Mesenchymal stem cell (in vitro differentiated cells and primary cell): ENCODE measurements around the gene PPP1R1C.

Source experiments
- DNase-seq: peaks from one replicate; pipeline ENCODE4 v3.0.0-alpha.2; 2013
- H2AFZ ChIP-seq: one replicate; pipeline ENCODE4 v1.6.1; 2013; ENCODE audit warnings: low read depth, mild to moderate bottlenecking, control low read depth, inconsistent platforms, low read length, moderate library complexity
- H2AK5ac ChIP-seq: 2 replicates; pipeline ENCODE4 v1.6.1; 2013; ENCODE audit warnings: low read length, moderate library complexity, mild to moderate bottlenecking, inconsistent platforms; ENCODE audit not compliant: severe bottlenecking
- H2BK120ac ChIP-seq: one replicate; pipeline ENCODE4 v1.6.1; 2013; ENCODE audit warnings: low read depth, mild to moderate bottlenecking, inconsistent platforms, low read length, moderate library complexity
- H2BK12ac ChIP-seq, 2 experiments: one replicate each; pipeline ENCODE4 v1.6.1; 2013; ENCODE audit warnings: inconsistent platforms in 2 of 2, low read length in 2 of 2, mild to moderate bottlenecking in 2 of 2, moderate library complexity in 2 of 2, control low read depth in 1 of 2
- H2BK15ac ChIP-seq: one replicate; pipeline ENCODE4 v1.6.1; 2013; ENCODE audit warnings: mild to moderate bottlenecking, low read depth, inconsistent platforms; ENCODE audit not compliant: poor library complexity, severe bottlenecking
- H2BK5ac ChIP-seq: 2 replicates; pipeline ENCODE4 v1.6.1; 2013; ENCODE audit warnings: low read depth, mild to moderate bottlenecking, low read length, control low read depth, inconsistent platforms; ENCODE audit not compliant: poor library complexity, severe bottlenecking
- H3K14ac ChIP-seq, 2 experiments: one replicate each; pipeline ENCODE4 v1.6.1; 2013; ENCODE audit warnings: inconsistent platforms in 2 of 2, low read length in 2 of 2, control low read depth in 1 of 2, mild to moderate bottlenecking in 1 of 2, moderate library complexity in 1 of 2
- H3K18ac ChIP-seq, 2 experiments: one replicate each; pipeline ENCODE4 v1.6.1; 2013; ENCODE audit warnings: inconsistent platforms in 2 of 2, low read length in 2 of 2, control low read depth in 1 of 2, low read depth in 1 of 2, mild to moderate bottlenecking in 1 of 2
- H3K23ac ChIP-seq, 2 experiments: one replicate each; pipeline ENCODE4 v1.6.1; 2013; ENCODE audit warnings: inconsistent platforms in 2 of 2, low read length in 2 of 2, mild to moderate bottlenecking in 2 of 2, moderate library complexity in 2 of 2, control low read depth in 1 of 2
- H3K27ac ChIP-seq: 2 replicates; pipeline ENCODE4 v1.5.1; 2013; ENCODE audit warnings: mild to moderate bottlenecking, moderate library complexity, low read length, control low read depth, inconsistent platforms; ENCODE audit not compliant: poor library complexity, severe bottlenecking
- H3K27me3 ChIP-seq, 2 experiments: 2 replicates each; pipeline versions ENCODE4 v1.6.1 to v1.7.0; 2013; ENCODE audit warnings: low read length in 2 of 2, mild to moderate bottlenecking in 2 of 2, moderate library complexity in 2 of 2, control low read depth in 1 of 2, inconsistent platforms in 1 of 2; ENCODE audit not compliant: control insufficient read depth in 1 of 2, insufficient read depth in 1 of 2
- H3K36me3 ChIP-seq, 2 experiments: 2 replicates each; pipeline versions ENCODE4 v1.6.1 to v1.7.0; 2013; ENCODE audit warnings: low read length in 2 of 2, control low read depth in 1 of 2, inconsistent platforms in 1 of 2, low read depth in 1 of 2, mild to moderate bottlenecking in 1 of 2; ENCODE audit not compliant: insufficient read depth in 2 of 2, control insufficient read depth in 1 of 2
- H3K4ac ChIP-seq, 2 experiments: one replicate each; pipeline ENCODE4 v1.6.1; 2013; ENCODE audit warnings: inconsistent platforms in 2 of 2, low read length in 2 of 2, mild to moderate bottlenecking in 2 of 2, moderate library complexity in 2 of 2, control low read depth in 1 of 2, low read depth in 1 of 2
- H3K4me1 ChIP-seq: 2 replicates; pipeline ENCODE4 v1.6.1; 2013; ENCODE audit warnings: low read depth, low read length, control low read depth; ENCODE audit not compliant: control insufficient read depth, insufficient read depth
- H3K4me2 ChIP-seq: 2 replicates; pipeline ENCODE4 v1.6.1; 2013; ENCODE audit warnings: low read length, mild to moderate bottlenecking, inconsistent platforms; ENCODE audit not compliant: poor library complexity, severe bottlenecking
- H3K4me3 ChIP-seq, 2 experiments: 2 replicates each; pipeline versions ENCODE4 v1.5.1 to v1.7.0; 2013; ENCODE audit warnings: low read length in 2 of 2, mild to moderate bottlenecking in 2 of 2, control low read depth in 1 of 2, low read depth in 1 of 2; ENCODE audit not compliant: insufficient read depth in 1 of 2
- H3K79me1 ChIP-seq: replicated peaks from 2 replicates; pipeline ENCODE4 v1.6.1; 2013; ENCODE audit warnings: mild to moderate bottlenecking, control low read depth, low read length, inconsistent platforms; ENCODE audit not compliant: poor library complexity, severe bottlenecking
- H3K9ac ChIP-seq: 2 replicates; pipeline ENCODE4 v1.7.0; 2013; ENCODE audit warnings: mild to moderate bottlenecking, low read length, moderate library complexity
- H3K9me3 ChIP-seq: 2 replicates; pipeline ENCODE4 v1.7.0; 2013; ENCODE audit warnings: mild to moderate bottlenecking, low read length; ENCODE audit not compliant: control insufficient read depth
- H4K8ac ChIP-seq: one replicate; pipeline ENCODE4 v1.6.1; 2013; ENCODE audit warnings: inconsistent platforms, mild to moderate bottlenecking, low read length, moderate library complexity
- H4K91ac ChIP-seq: one replicate; pipeline ENCODE4 v1.6.1; 2013; ENCODE audit warnings: mild to moderate bottlenecking, low read length, inconsistent platforms
- WGBS: methylation state at CpG from one replicate; pipeline ENCODE4 v1.1.7; 2013; ENCODE audit warnings: mixed read lengths; 5-methylcytosine and 5-hydroxymethylcytosine counted together

The PPP1R1C gene

GRCh38 chr2:182113334-182113733 is 127.7 kb downstream of the PPP1R1C start:
- no peak overlapping the region for H3K23ac ChIP-seq
- no peaks in the 10 kb centered on the region for H3K79me1 ChIP-seq
- H3K4me2 ChIP-seq, result no peak overlapping the region
- H3K27ac ChIP-seq, result no peak overlapping the region
- no peak overlapping the region for H3K14ac ChIP-seq
- DNase-seq, result no peak
- H3K9me3 ChIP-seq, result no peaks in the 10 kb centered on the region
- H2BK15ac ChIP-seq, result no peak overlapping the region
- H3K4me3 ChIP-seq, result no peak overlapping the region
- no peaks in the 10 kb centered on the region for H3K4me1 ChIP-seq
- no peak overlapping the region for H3K18ac ChIP-seq
- H4K8ac ChIP-seq, result no peak overlapping the region
- 76% methylated on average over 3 of the region's 3 CpGs for WGBS
- H2BK12ac ChIP-seq, result no peak overlapping the region
- H2BK5ac ChIP-seq, result no peak overlapping the region
- no peak overlapping the region for H2AK5ac ChIP-seq
- H3K4ac ChIP-seq, result no peak overlapping the region
- no peak overlapping the region for H3K9ac ChIP-seq
- H2BK120ac ChIP-seq, result no peak overlapping the region
- no peak overlapping the region for H2AFZ ChIP-seq
- H3K27me3 ChIP-seq, result no peaks in the 10 kb centered on the region
- no peaks in the 10 kb centered on the region for H3K36me3 ChIP-seq
- no peak overlapping the region for H4K91ac ChIP-seq

DNA sequence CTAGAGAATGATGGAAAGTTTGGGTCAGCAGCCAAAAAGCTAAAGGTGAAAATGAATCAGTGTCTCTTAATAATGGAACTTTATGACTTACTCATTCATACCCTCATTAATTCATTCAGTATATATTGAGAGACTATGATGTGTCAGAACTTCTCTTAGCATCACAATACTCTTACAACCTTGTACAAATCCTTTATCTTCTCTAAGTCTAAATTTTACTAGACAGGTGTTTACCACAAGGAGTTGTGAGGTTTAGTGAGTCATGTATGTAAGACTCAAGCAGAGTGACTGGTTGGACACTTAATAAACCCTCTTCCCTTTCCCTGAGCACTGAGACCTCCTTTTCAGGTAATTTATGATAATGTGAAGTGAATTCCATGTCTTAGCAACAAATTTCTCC is 129.6 kb downstream of the PPP1R1C start:
- Histone ChIP-seq H4K91ac (no peak overlapping the region), H3K23ac (no peak overlapping the region), H3K79me1 (no peaks in the 10 kb centered on the region), H2BK120ac (no peak overlapping the region), H2BK5ac (no peak overlapping the region), H3K27ac (no peak overlapping the region), H3K4me3 (no peak overlapping the region), H3K4me1 (no peaks in the 10 kb centered on the region), H2AFZ (no peak overlapping the region), H2BK15ac (no peak overlapping the region), H3K4ac (no peak overlapping the region), H3K36me3 (no peaks in the 10 kb centered on the region), H3K9me3 (no peaks in the 10 kb centered on the region), H2BK12ac (no peak overlapping the region), H3K27me3 (no peaks in the 10 kb centered on the region), H3K14ac (no peak overlapping the region), H2AK5ac (no peak overlapping the region), H3K9ac (no peak overlapping the region), H3K4me2 (no peak overlapping the region), H3K18ac (no peak overlapping the region), H4K8ac (no peak overlapping the region)
- no peak for DNase-seq

DNA sequence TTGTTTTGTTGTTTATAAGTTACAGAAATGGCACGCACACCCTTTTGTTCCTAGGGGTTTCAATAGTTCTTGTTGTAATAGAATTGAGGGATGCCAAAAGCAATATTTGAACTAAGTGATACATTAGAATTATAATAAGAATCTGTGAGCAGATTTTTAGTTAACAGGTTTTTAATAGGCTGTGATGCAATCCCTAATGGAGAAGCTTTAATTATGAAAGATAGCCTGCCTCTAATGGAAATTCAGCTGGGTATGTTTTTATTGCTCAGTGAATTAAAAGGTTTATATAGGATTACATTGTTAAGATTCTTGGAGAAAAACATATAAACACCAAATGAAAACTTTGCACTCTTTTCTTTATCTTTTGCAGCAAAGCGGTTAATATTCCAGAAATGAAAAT is 131.1 kb downstream of the PPP1R1C start:
- H3K27ac ChIP-seq, result no peak overlapping the region
- no peaks in the 10 kb centered on the region for H3K79me1 ChIP-seq
- H2BK5ac ChIP-seq, result no peak overlapping the region
- H2AFZ ChIP-seq, result no peak overlapping the region
- no peak overlapping the region for H3K4me2 ChIP-seq
- no peaks in the 10 kb centered on the region for H3K36me3 ChIP-seq
- no peak overlapping the region for H3K18ac ChIP-seq
- H3K4me1 ChIP-seq, result no peaks in the 10 kb centered on the region
- no peak overlapping the region for H2BK15ac ChIP-seq
- no peak overlapping the region for H4K8ac ChIP-seq
- H2BK12ac ChIP-seq, result no peak overlapping the region
- no peak overlapping the region for H3K4ac ChIP-seq
- H3K9ac ChIP-seq, result no peak overlapping the region
- H3K14ac ChIP-seq, result no peak overlapping the region
- no peak overlapping the region for H2BK120ac ChIP-seq
- no peak overlapping the region for H4K91ac ChIP-seq
- H3K9me3 ChIP-seq, result no peaks in the 10 kb centered on the region
- no peak for DNase-seq
- no peak overlapping the region for H3K4me3 ChIP-seq
- no peaks in the 10 kb centered on the region for H3K27me3 ChIP-seq
- 100% methylated on average over 1 of the region's 2 CpGs for WGBS
- no peak overlapping the region for H2AK5ac ChIP-seq
- no peak overlapping the region for H3K23ac ChIP-seq

- no CpG with 5 or more reads among the region's 1 CpG for WGBS
- H4K8ac ChIP-seq, result no peak overlapping the region
- H2BK120ac ChIP-seq, result no peak overlapping the region
- no peak overlapping the region for H3K18ac ChIP-seq
- H3K4me1 ChIP-seq, result no peaks in the 10 kb centered on the region
- no peak overlapping the region for H2BK12ac ChIP-seq
- H2BK15ac ChIP-seq, result no peak overlapping the region
- no peak overlapping the region for H3K23ac ChIP-seq
- no peaks in the 10 kb centered on the region for H3K36me3 ChIP-seq
- no peak overlapping the region for H3K4me3 ChIP-seq
- no peaks in the 10 kb centered on the region for H3K9me3 ChIP-seq
- no peak overlapping the region for H4K91ac ChIP-seq
- H2BK5ac ChIP-seq, result no peak overlapping the region
- no peaks in the 10 kb centered on the region for H3K27me3 ChIP-seq
- no peak overlapping the region for H3K4ac ChIP-seq
- H3K14ac ChIP-seq, result no peak overlapping the region
- H2AFZ ChIP-seq, result no peak overlapping the region
- DNase-seq, result no peak
- no peak overlapping the region for H3K4me2 ChIP-seq
- no peak overlapping the region for H2AK5ac ChIP-seq
- H3K79me1 ChIP-seq, result no peaks in the 10 kb centered on the region
- no peak overlapping the region for H3K9ac ChIP-seq
- H3K27ac ChIP-seq, result no peak overlapping the region
These were observed 131.5 kb downstream of the PPP1R1C start for GRCh38 chr2:182117196-182117595.
